GM10248 (cell line): ENCODE measurements around the gene ZSWIM6.

Experiments used
- CTCF ChIA-PET: fragments of 300-600 bp; sonication (Branson Sonifier 250); formaldehyde crosslinking; extraction: SDS; loops from one replicate; lab custom pipeline; 2021; ENCODE audit warnings: antibody characterized with exemption; lab: Yijun Ruan, JAX
- POLR2A ChIA-PET: fragments of 350-650 bp; sonication (Branson Sonifier 250); formaldehyde crosslinking; extraction: SDS; loops from one replicate; lab custom pipeline; 2020; ENCODE audit warnings: antibody characterized with exemption; lab: Yijun Ruan, JAX
- DNase-seq: peaks from one replicate; pipeline ENCODE4 v3.0.0; 2012; ENCODE audit errors: extremely low spot score
- TF ChIP-seq, protein P1 (sequence below): IDR thresholded peaks from 2 replicates; pipeline ENCODE4 v1.5.1; 2012; ENCODE audit warnings: mild to moderate bottlenecking, low read depth; ENCODE audit errors: extremely low read depth, missing control alignments, control extremely low read depth

Gene ZSWIM6

DNA sequence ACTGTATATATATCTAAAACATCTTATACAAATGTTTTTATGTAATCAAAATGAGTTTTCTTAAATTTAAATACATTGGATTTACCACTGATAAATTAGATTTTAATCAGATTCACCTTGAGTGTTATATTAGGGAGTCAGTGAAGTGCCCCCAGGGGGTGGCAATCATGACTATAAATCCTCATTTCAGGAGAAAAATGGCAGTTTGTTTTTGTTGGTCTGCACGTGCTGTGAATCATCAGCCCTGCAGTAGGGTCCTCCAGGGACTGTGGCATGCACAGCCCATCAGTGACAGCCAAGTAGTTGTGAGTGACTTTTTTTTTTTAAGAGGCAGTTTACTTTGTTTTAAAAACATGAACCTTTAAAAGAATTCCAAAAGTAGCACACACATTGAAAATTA lies 65.2 kb downstream of the ZSWIM6 start:
- POLR2A ChIA-PET = no interaction called here
- DNase-seq = no peak
- TF ChIP-seq, protein P1, sequence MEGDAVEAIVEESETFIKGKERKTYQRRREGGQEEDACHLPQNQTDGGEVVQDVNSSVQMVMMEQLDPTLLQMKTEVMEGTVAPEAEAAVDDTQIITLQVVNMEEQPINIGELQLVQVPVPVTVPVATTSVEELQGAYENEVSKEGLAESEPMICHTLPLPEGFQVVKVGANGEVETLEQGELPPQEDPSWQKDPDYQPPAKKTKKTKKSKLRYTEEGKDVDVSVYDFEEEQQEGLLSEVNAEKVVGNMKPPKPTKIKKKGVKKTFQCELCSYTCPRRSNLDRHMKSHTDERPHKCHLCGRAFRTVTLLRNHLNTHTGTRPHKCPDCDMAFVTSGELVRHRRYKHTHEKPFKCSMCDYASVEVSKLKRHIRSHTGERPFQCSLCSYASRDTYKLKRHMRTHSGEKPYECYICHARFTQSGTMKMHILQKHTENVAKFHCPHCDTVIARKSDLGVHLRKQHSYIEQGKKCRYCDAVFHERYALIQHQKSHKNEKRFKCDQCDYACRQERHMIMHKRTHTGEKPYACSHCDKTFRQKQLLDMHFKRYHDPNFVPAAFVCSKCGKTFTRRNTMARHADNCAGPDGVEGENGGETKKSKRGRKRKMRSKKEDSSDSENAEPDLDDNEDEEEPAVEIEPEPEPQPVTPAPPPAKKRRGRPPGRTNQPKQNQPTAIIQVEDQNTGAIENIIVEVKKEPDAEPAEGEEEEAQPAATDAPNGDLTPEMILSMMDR = no peak
- CTCF ChIA-PET = no interaction called here

DNA sequence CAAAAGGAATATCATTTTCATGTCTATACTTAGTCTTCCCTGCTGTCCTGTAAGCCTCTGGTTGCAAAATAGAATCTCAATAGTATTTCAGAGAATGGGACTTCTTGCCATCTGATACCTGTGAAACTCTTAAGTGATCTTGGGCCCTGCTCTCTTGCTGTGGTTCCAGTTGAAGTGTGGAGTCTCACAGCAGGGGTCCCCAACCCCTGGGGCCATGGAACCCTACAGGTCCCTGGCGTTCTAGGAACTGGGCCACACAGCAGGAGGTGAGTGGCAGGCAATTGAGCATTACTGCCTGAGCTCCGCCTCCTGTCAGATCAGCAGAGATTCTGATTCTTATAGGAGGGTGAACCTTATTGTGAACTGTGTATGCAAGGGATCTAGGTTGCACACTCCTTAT lies 65.9 kb downstream of the ZSWIM6 start:
- CTCF ChIA-PET = no interaction called here

DNA sequence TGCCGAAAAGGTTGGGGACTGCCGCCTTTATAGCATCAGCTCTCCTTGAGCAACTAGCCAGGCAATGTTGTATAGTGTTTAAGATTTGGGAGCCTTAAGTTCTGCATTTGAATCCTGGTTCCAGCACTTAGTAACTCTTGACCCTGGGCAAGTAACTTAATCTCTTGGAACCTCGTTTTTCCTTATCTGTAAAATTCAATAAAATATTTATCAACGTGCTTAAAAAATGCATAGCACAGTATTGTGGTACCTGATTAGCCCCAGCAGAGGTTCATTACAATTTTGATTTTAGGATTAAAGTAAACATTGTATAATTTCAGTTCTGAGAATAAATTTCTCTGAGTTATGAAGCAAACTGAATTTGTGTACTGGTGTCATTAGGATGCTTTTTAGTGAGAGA lies 66.4 kb downstream of the ZSWIM6 start:
- DNase-seq = no peak
- TF ChIP-seq, protein P1 = no peak
- ChIA-PET POLR2A (no interaction called here), CTCF (no interaction called here)

More for the DNA sequence above, 65.9 kb downstream of the ZSWIM6 start:
- POLR2A ChIA-PET = no interaction called here
- DNase-seq = no peak
- TF ChIP-seq, protein P1 = no peak

DNA sequence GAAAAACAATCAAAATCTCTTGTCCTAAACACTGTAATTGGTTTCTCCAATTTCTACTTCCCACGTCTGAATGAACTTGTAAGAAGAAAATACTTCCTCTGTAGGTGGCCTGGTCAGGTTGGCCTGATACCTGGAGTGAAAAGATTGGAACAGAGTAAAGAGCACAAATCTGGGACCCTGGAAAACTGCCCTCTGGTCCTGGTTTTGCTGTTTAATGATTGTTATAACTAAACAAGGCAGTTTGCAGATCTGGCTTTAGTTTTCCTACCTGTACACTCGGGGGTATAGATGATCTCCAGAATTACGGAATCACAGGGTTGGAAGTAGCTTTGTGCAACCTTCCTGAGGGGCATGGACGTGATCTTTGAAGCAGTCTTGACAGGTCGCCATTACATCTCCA lies 67.6 kb downstream of the ZSWIM6 start:
- POLR2A ChIA-PET = no interaction called here
- CTCF ChIA-PET = no interaction called here
- no peak for DNase-seq
- TF ChIP-seq, protein P1 = no peak

DNA sequence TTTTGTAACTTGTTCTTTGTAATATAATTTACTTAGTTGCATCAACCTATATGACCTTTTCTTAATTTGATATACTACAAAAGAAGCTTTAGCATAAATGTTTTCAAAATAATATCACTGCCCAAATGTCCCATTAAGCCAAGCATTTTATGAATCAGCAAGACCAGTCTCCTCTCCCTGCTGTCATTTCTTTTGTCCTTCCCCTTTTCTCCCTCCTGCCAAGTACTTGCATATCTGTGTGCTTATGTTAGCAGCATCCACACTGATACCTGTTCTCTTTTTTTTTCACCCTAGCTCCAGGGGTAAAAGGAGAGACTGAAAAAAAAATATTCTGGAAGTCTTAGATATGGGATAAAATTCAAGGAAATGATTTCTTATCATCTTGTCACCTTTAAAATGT lies 69.7 kb downstream of the ZSWIM6 start:
- ChIA-PET POLR2A (no interaction called here), CTCF (no interaction called here)
- no peak for DNase-seq
- TF ChIP-seq, protein P1 = no peak

DNA sequence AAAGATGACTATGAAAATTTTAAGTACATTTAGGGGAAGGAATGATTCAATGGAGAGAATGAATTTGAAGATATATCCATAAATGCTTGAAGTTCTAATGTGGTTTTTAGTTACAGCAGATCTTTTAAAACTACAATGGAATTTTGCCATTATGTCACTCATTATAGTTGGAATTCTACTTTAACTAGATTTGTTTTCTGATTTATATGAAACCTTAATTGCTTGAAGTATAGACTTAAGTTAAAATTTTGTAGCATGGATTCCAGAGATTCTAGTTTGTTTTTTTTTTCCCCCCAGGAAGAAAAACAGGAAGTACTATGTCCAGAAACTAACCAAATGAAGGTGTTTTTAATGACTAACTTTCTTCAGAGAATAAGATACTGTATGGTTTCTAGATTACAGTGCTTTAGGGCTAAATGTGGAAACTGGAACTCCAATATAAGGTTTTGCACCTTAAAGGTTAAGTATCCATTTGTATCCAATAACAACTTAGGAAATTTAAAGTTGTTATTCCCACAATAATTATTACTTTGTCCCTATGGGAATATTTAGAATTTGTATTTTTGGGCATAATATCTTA lies 70.3 kb downstream of the ZSWIM6 start:
- TF ChIP-seq, protein P1 = no peak
- CTCF ChIA-PET = no interaction called here

More for the DNA sequence above, 70.3 kb downstream of the ZSWIM6 start:
- POLR2A ChIA-PET = no interaction called here
- DNase-seq = no peak
